ENCODE data around the gene HEATR5B. TPM values are rescaled to one million over a fixed set of nuclear protein-coding genes. Genes with fewer than 3 reads are reported as not detected.
"Not testable (repeated sequence)": the region's sequence is repeated elsewhere in the genome, so short reads cannot be mapped to it uniquely, and the experiment has no call there.

HEATR5B gene
- polyA plus RNA-seq, 10 donors: 10.2 to 19.2 (median 13.3) TPM

DNA sequence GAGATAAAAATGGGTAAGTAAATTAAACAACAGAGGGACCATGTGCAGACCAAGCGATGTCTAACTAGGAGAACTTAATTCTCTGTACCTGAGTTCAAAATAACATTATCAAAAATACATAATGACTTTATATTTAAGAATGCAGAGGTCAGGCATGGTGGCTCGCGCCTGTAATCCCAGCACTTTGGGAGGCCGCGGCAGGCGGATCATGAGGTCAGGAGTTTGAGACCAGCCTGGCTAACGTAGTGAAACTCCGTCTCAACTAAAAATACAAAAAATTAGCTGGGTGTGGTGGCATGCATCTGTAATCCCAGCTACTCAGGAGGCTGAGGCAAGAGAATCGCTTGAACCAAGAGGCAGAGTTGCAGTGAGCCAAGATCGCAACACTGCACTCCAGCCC lies 138.9 kb downstream of the HEATR5B start:
- DNase-seq: not testable (repeated sequence)

- no peak for DNase-seq
These were observed 142.3 kb downstream of the HEATR5B start for GRCh38 chr2:36941867-36942266.

- DNase-seq: not testable (repeated sequence)
These were observed 147.6 kb downstream of the HEATR5B start for GRCh38 chr2:36936526-36936925.

GRCh38 chr2:36931688-36932087 lies 152.5 kb downstream of the HEATR5B start:
- DNase-seq: not testable (repeated sequence)

Other genes with a start within 250 kb of the HEATR5B start
- gene STRN, start 117.8 kb downstream of the HEATR5B start, polyA plus RNA-seq (ENCODE audit: insufficient read length in 10 of 10): 10 to 100 TPM; 15.9 to 30.2 (median 20.2) TPM
- 10 to 100 TPM in 2 of 10 donors, 1 to 10 TPM in 8; 6.3 to 10.4 (median 8.1) TPM for gene GPATCH11, start 146 bp upstream of the HEATR5B start, polyA plus RNA-seq (ENCODE audit: insufficient read length in 10 of 10)
- 10 to 100 TPM; 15.4 to 26.5 (median 23.4) TPM for gene EIF2AK2, start 72.6 kb upstream of the HEATR5B start, polyA plus RNA-seq (ENCODE audit: insufficient read length in 10 of 10)
- gene SULT6B1, start 104.3 kb upstream of the HEATR5B start, polyA plus RNA-seq (ENCODE audit: insufficient read length in 10 of 10): not detected
- 10 to 100 TPM; 34.0 to 46.3 (median 39.1) TPM for gene CEBPZOS, start 112.1 kb upstream of the HEATR5B start, polyA plus RNA-seq (ENCODE audit: insufficient read length in 10 of 10)
- 10 to 100 TPM; 36.2 to 52.0 (median 42.7) TPM for gene CEBPZ, start 147.2 kb upstream of the HEATR5B start, polyA plus RNA-seq (ENCODE audit: insufficient read length in 10 of 10)
- gene NDUFAF7, start 147.3 kb upstream of the HEATR5B start, polyA plus RNA-seq (ENCODE audit: insufficient read length in 10 of 10): 10 to 100 TPM; 11.3 to 24.1 (median 15.2) TPM
- 10 to 100 TPM; 23.8 to 40.7 (median 34.2) TPM for gene PRKD3, start 240.5 kb upstream of the HEATR5B start, polyA plus RNA-seq (ENCODE audit: insufficient read length in 10 of 10)